Stromal cell of bone marrow (primary cell): ENCODE results near the gene STAG3.
"Not testable (repeated sequence)": the region's sequence is repeated elsewhere in the genome, so short reads cannot be mapped to it uniquely, and the experiment has no call there.

Experiments
- DNase-seq: peaks from one replicate; pipeline ENCODE4 v3.0.0-alpha.2; 2012; ENCODE audit warnings: low read depth

The STAG3 gene

GRCh38 chr7:100248483-100248882 is 70.8 kb downstream of the STAG3 start:
- DNase-seq: no peak

- no peak for DNase-seq
Observed at GRCh38 chr7:100257017-100257416, 79.3 kb downstream of the STAG3 start.

- DNase-seq: not testable (repeated sequence)
Observed at GRCh38 chr7:100259984-100260383, 82.3 kb downstream of the STAG3 start.

- DNase-seq: not testable (repeated sequence)
Observed at GRCh38 chr7:100262896-100263295, 85.2 kb downstream of the STAG3 start.
